Keratinocyte (primary cell): ENCODE data around the gene MRPL43. TPM values are rescaled to one million over a fixed set of nuclear protein-coding genes. Genes with fewer than 3 reads are reported as not detected.
"Not testable (repeated sequence)": the region's sequence is repeated elsewhere in the genome, so short reads cannot be mapped to it uniquely, and the experiment has no call there.

Source experiments
- DNase-seq: peaks from one replicate; pipeline ENCODE4 v3.0.0-alpha.2; 2011; ENCODE audit warnings: low read depth, missing footprints, low spot score
- FAIRE-seq: peaks from 2 replicates; lab custom pipeline; 2011; peaks lifted over from hg19 to GRCh38; lab: Jason Lieb, UNC
- H2AFZ ChIP-seq: 2 replicates; pipeline ENCODE4 v1.6.0; 2012; ENCODE audit warnings: low read length, control low read depth, inconsistent platforms; ENCODE audit not compliant: control insufficient read depth
- H3K27ac ChIP-seq: 2 replicates; pipeline ENCODE4 v1.5.1; 2011; ENCODE audit warnings: low read length; ENCODE audit not compliant: control insufficient read depth, insufficient read depth
- H3K27me3 ChIP-seq: 3 replicates; pipeline ENCODE4 v1.6.0; 2011; ENCODE audit warnings: low read length; ENCODE audit not compliant: control insufficient read depth, insufficient read depth; ENCODE audit errors: extremely low read depth
- H3K36me3 ChIP-seq, 2 experiments: 2 replicates in 1 of 2; 3 replicates in 1 of 2; pipeline ENCODE4 v1.5.1; 2011; ENCODE audit warnings: low read length in 2 of 2, mild to moderate bottlenecking in 1 of 2; ENCODE audit not compliant: control insufficient read depth in 2 of 2, insufficient read depth in 2 of 2; ENCODE audit errors: extremely low read depth in 1 of 2
- H3K4me1 ChIP-seq: 3 replicates; pipeline ENCODE4 v1.5.1; 2011; ENCODE audit warnings: low read length; ENCODE audit not compliant: control insufficient read depth, insufficient read depth; ENCODE audit errors: extremely low read depth
- H3K4me2 ChIP-seq: 3 replicates; pipeline ENCODE4 v1.6.0; 2011; ENCODE audit warnings: low read depth, low read length; ENCODE audit not compliant: control insufficient read depth, insufficient read depth; ENCODE audit errors: extremely low read depth
- H3K4me3 ChIP-seq, 3 experiments: fragments of 200-600 bp in 1 of 3; sonication (generic) in 1 of 3; 2 replicates in 2 of 3; 3 replicates in 1 of 3; pipeline ENCODE4 v1.5.1; 2011 to 2016; ENCODE audit warnings: low read length in 3 of 3, mild to moderate bottlenecking in 3 of 3, control low read depth in 2 of 3, inconsistent platforms in 1 of 3, low read depth in 1 of 3, mixed read lengths in 1 of 3, mixed run types in 1 of 3, moderate library complexity in 1 of 3; ENCODE audit not compliant: control insufficient read depth in 2 of 3, insufficient read depth in 2 of 3; ENCODE audit errors: extremely low read depth in 1 of 3
- H3K79me2 ChIP-seq: 2 replicates; pipeline ENCODE4 v1.6.0; 2012; ENCODE audit warnings: low read length; ENCODE audit not compliant: control insufficient read depth, insufficient read depth
- H3K9ac ChIP-seq: 3 replicates; pipeline ENCODE4 v1.6.0; 2011; ENCODE audit warnings: low read length; ENCODE audit not compliant: control insufficient read depth, insufficient read depth; ENCODE audit errors: extremely low read depth
- H3K9me1 ChIP-seq: 3 replicates; pipeline ENCODE4 v1.6.0; 2011; ENCODE audit warnings: low read length; ENCODE audit not compliant: control insufficient read depth, insufficient read depth; ENCODE audit errors: extremely low read depth
- H3K9me3 ChIP-seq: 2 replicates; pipeline ENCODE4 v1.5.1; 2012; ENCODE audit warnings: low read depth, low read length; ENCODE audit not compliant: control insufficient read depth
- H4K20me1 ChIP-seq: 3 replicates; pipeline ENCODE4 v1.6.0; 2011; ENCODE audit warnings: low read length; ENCODE audit not compliant: control insufficient read depth, insufficient read depth; ENCODE audit errors: extremely low read depth
- EZH2 ChIP-seq: IDR thresholded peaks from one replicate; pipeline ENCODE4 v1.6.1; 2012; ENCODE audit warnings: inconsistent platforms, mild to moderate bottlenecking, low read length, moderate library complexity
- dilution Hi-C: fragments of 300-500 bp; cut with MboI; formaldehyde crosslinking; loops from one replicate; pipeline ENCODE4 v1.7.0; 2020; ENCODE audit warnings: low sequenced_read_pairs; ENCODE audit not compliant: extremely low pct_ligation_motif_present
- polyA plus RNA-seq, 5 experiments: library from polyadenylated mRNA; depleted of rRNA in 3 of 5; stranded (reverse) in 3 of 5; stranded (forward) in 1 of 5; unstranded in 1 of 5; fragments of >200 nt; gene quantifications; 1 replicate in 1 of 5; 2 replicates in 3 of 5; 3 replicates in 1 of 5; pipeline versions ENCODE4 v1.2.1 to v1.2.3, GENCODE V29; 2011 to 2012; ENCODE audit warnings: missing spikeins in 2 of 5, low read depth in 1 of 5, low replicate concordance in 1 of 5
- TF ChIP-seq, protein P1 (sequence below), 3 experiments: IDR thresholded peaks in 1 of 3; conservative IDR thresholded peaks in 1 of 3; optimal IDR thresholded peaks in 1 of 3; 2 replicates in 2 of 3; 3 replicates in 1 of 3; pipeline versions ENCODE3 to v1.5.1; 2011; ENCODE audit warnings: low read length in 3 of 3, mild to moderate bottlenecking in 3 of 3, moderate library complexity in 2 of 3, control low read depth in 1 of 3, inconsistent platforms in 1 of 3; ENCODE audit not compliant: insufficient read depth in 2 of 3; ENCODE audit errors: extremely low read depth in 1 of 3

Gene MRPL43
- polyA plus RNA-seq, 1 donor (not counting 4 experiments of a cell fraction or from before 2014, with no cell fraction given), result 71.1 TPM

DNA sequence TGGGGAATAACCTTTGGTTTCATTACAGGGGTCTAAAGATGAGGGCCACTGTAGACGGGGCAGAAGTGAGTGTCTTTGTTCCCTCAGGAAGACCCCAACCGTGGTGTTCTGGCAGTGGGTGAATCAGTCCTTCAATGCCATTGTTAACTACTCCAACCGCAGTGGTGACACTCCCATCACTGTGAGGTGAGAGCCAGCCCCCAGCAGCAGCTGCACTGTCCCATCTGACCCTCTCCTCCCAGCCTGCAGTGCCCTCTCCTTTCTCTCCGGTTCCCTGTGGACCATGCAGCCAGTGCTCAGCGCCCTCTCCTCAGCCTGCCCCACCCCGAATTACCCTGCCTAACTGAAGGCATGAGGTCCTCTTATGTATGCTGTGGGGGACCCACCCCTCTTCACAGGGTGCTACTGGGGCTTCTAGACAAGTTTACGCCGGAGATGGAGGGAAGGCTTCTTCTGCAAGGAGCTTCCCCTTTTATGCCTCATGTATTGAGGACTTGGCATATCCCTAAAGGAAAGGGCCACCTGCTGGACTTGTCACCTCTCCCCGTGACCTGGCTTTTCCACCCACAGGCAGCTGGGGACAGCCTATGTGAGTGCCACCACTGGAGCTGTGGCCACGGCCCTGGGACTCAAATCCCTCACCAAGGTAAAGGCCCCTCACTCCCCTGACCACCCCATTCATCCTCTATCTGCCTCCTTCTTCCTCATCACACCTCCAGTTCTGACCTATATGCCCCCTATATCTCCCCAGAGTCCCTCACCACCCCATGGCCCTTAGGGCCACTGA lies 48.8 kb upstream of the MRPL43 start:
- Histone ChIP-seq H3K9me3 (no peaks in the 10 kb centered on the region), H3K4me3 (no peak overlapping the region), H3K36me3 (peaks cover 21 to 49% of the 10 kb centered on the region in 2 experiments), H3K27ac (no peak overlapping the region), H4K20me1 (no peaks in the 10 kb centered on the region), H3K4me1 (peaks cover 23% of the 10 kb centered on the region), H2AFZ (no peak overlapping the region), H3K9ac (no peak overlapping the region), H3K9me1 (no peaks in the 10 kb centered on the region), H3K79me2 (peaks cover 5% of the 10 kb centered on the region), H3K4me2 (no peak overlapping the region), H3K27me3 (no peaks in the 10 kb centered on the region)
- DNase-seq (no peak), FAIRE-seq (no peak)
- dilution Hi-C loops, result no loop called here
- TF ChIP-seq EZH2, result no peak
- TF ChIP-seq, protein P1, sequence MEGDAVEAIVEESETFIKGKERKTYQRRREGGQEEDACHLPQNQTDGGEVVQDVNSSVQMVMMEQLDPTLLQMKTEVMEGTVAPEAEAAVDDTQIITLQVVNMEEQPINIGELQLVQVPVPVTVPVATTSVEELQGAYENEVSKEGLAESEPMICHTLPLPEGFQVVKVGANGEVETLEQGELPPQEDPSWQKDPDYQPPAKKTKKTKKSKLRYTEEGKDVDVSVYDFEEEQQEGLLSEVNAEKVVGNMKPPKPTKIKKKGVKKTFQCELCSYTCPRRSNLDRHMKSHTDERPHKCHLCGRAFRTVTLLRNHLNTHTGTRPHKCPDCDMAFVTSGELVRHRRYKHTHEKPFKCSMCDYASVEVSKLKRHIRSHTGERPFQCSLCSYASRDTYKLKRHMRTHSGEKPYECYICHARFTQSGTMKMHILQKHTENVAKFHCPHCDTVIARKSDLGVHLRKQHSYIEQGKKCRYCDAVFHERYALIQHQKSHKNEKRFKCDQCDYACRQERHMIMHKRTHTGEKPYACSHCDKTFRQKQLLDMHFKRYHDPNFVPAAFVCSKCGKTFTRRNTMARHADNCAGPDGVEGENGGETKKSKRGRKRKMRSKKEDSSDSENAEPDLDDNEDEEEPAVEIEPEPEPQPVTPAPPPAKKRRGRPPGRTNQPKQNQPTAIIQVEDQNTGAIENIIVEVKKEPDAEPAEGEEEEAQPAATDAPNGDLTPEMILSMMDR (optimal IDR thresholded peaks at IDR 0.05 in 1 of 3, IDR thresholded peaks at IDR 0.05 in 1 of 3, conservative IDR thresholded peaks at IDR 0.05 in 1 of 3; ENCODE audit: extremely low read depth in 1 of 3, insufficient read depth in 2 of 3, low read length in 3 of 3), result no peak

DNA sequence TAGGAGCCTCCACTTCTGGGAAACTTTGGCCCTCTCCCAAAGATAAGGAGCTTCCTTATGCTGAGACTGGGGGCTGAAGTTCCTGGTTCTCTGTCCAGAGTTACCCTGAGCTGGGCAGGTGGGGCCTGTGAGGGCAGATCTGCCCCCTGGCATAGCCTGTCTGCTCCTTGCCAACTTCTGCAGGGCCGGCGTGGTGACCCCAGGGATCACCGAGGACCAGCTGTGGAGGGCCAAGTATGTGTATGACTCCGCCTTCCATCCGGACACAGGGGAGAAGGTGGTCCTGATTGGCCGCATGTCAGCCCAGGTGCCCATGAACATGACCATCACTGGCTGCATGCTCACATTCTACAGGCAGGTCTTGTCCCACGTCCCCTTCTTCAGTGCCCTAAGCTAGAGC lies 48.0 kb upstream of the MRPL43 start:
- no peak for DNase-seq
- dilution Hi-C loops, result no loop called here
- TF ChIP-seq EZH2, result no peak
- TF ChIP-seq, protein P1 (optimal IDR thresholded peaks at IDR 0.05 in 1 of 3, IDR thresholded peaks at IDR 0.05 in 1 of 3, conservative IDR thresholded peaks at IDR 0.05 in 1 of 3; ENCODE audit: extremely low read depth in 1 of 3, insufficient read depth in 2 of 3, low read length in 3 of 3), result no peak
- H3K9me3 ChIP-seq, result no peaks in the 10 kb centered on the region
- no peak overlapping the region for H3K4me3 ChIP-seq
- H3K36me3 ChIP-seq, result peaks cover 21 to 49% of the 10 kb centered on the region in 2 experiments
- H3K79me2 ChIP-seq, result peaks cover 5% of the 10 kb centered on the region
- H3K9me1 ChIP-seq, result no peaks in the 10 kb centered on the region
- H2AFZ ChIP-seq, result no peak overlapping the region
- H3K27me3 ChIP-seq, result no peaks in the 10 kb centered on the region
- FAIRE-seq, result no peak
- H3K4me1 ChIP-seq, result peaks cover 27% of the 10 kb centered on the region
- H3K27ac ChIP-seq, result no peak overlapping the region
- H3K4me2 ChIP-seq, result no peak overlapping the region
- H4K20me1 ChIP-seq, result no peaks in the 10 kb centered on the region
- no peak overlapping the region for H3K9ac ChIP-seq

DNA sequence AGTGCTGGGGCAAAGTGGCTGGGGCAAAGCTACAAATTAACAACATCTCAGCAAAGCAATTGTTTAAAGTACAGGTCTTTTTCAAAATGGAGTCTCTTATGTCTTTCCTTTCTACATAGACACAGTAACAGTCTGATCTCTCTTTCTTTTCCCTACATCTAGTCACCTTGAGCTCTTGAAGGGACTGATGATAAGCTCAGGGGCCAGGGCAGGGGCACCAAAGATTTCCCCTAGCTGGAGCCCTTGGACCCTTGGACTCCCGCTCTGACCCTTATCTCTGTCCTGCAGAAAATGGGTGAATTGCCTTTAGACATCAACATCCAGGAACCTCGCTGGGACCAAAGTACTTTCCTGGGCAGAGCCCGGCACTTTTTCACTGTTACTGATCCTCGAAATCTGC lies 47.1 kb upstream of the MRPL43 start:
- H3K9ac ChIP-seq, H3K9me3 ChIP-seq, DNase-seq, dilution Hi-C loops, H3K4me2 ChIP-seq, H3K27me3 ChIP-seq, H3K79me2 ChIP-seq, H2AFZ ChIP-seq, H3K9me1 ChIP-seq, H3K4me3 ChIP-seq, H3K27ac ChIP-seq, H4K20me1 ChIP-seq, FAIRE-seq: not testable (repeated sequence)
- H3K4me1 ChIP-seq, result peaks cover 27% of the 10 kb centered on the region
- H3K36me3 ChIP-seq, result peaks cover 21 to 43% of the 10 kb centered on the region in 2 experiments
